H9 (cell line): ENCODE measurements around the gene WNT10A. TPM values are rescaled to one million over a fixed set of nuclear protein-coding genes. Genes with fewer than 3 reads are reported as not detected.

Experiments used
- DNase-seq: peaks from one replicate; pipeline ENCODE4 v3.0.0-alpha.2; 2017
- H2AFZ ChIP-seq: one replicate; pipeline ENCODE4 v1.6.1; 2013; ENCODE audit warnings: mild to moderate bottlenecking, low read length, control low read depth, moderate library complexity
- H2AK5ac ChIP-seq: 2 replicates; pipeline ENCODE4 v1.6.1; 2013; ENCODE audit warnings: low read length, control low read depth, mixed read lengths; ENCODE audit not compliant: insufficient read length
- H2BK120ac ChIP-seq: one replicate; pipeline ENCODE4 v1.6.1; 2013; ENCODE audit warnings: low read depth, mild to moderate bottlenecking, low read length, control low read depth, inconsistent platforms; ENCODE audit not compliant: poor library complexity, severe bottlenecking
- H2BK12ac ChIP-seq: 2 replicates; pipeline ENCODE4 v1.6.1; 2013; ENCODE audit warnings: low read length, control low read depth, mixed read lengths, low read depth; ENCODE audit not compliant: insufficient read length
- H2BK15ac ChIP-seq: 2 replicates; pipeline ENCODE4 v1.6.1; 2013; ENCODE audit warnings: low read depth, low read length, control low read depth
- H2BK20ac ChIP-seq: one replicate; pipeline ENCODE4 v1.6.1; 2013; ENCODE audit warnings: low read depth, mild to moderate bottlenecking, low read length, control low read depth, inconsistent platforms; ENCODE audit not compliant: poor library complexity, severe bottlenecking
- H2BK5ac ChIP-seq: 2 replicates; pipeline ENCODE4 v1.6.1; 2013; ENCODE audit warnings: low read length, control low read depth, mixed read lengths; ENCODE audit not compliant: insufficient read length
- H3K14ac ChIP-seq: 2 replicates; pipeline ENCODE4 v1.6.1; 2013; ENCODE audit warnings: low read length, control low read depth; ENCODE audit not compliant: insufficient read depth
- H3K18ac ChIP-seq: 2 replicates; pipeline ENCODE4 v1.6.1; 2013; ENCODE audit warnings: low read depth, mild to moderate bottlenecking, mixed read lengths, low read length, control low read depth; ENCODE audit not compliant: insufficient read length
- H3K23ac ChIP-seq: 2 replicates; pipeline ENCODE4 v1.6.1; 2013; ENCODE audit warnings: low read length, control low read depth, mixed read lengths, low read depth; ENCODE audit not compliant: insufficient read length
- H3K23me2 ChIP-seq: 2 replicates; pipeline ENCODE4 v1.6.1; 2013; ENCODE audit warnings: low read depth, mild to moderate bottlenecking, mixed read lengths, low read length, control low read depth; ENCODE audit not compliant: insufficient read length, poor library complexity, severe bottlenecking
- H3K27ac ChIP-seq: 2 replicates; pipeline ENCODE4 v1.5.1; 2013; ENCODE audit warnings: low read length, control low read depth, mixed read lengths, low read depth; ENCODE audit not compliant: insufficient read length
- H3K27me3 ChIP-seq: 2 replicates; pipeline ENCODE4 v1.6.1; 2013; ENCODE audit warnings: low read length, control low read depth, inconsistent platforms; ENCODE audit not compliant: insufficient read depth
- H3K4ac ChIP-seq: 2 replicates; pipeline ENCODE4 v1.6.1; 2013; ENCODE audit warnings: low read depth, mild to moderate bottlenecking, control low read depth, inconsistent platforms, low read length, moderate library complexity
- H3K4me1 ChIP-seq: 2 replicates; pipeline ENCODE4 v1.6.1; 2013; ENCODE audit warnings: low read length, control low read depth, inconsistent platforms; ENCODE audit not compliant: insufficient read depth
- H3K4me2 ChIP-seq: 2 replicates; pipeline ENCODE4 v1.6.1; 2013; ENCODE audit warnings: low read length, control low read depth, mixed read lengths; ENCODE audit not compliant: insufficient read length, insufficient read depth
- H3K56ac ChIP-seq: 2 replicates; pipeline ENCODE4 v1.6.1; 2013; ENCODE audit warnings: low read depth, mild to moderate bottlenecking, mixed read lengths, low read length, control low read depth; ENCODE audit not compliant: insufficient read length
- H3K79me1 ChIP-seq: 2 replicates; pipeline ENCODE4 v1.6.1; 2013; ENCODE audit warnings: low read depth, mild to moderate bottlenecking, moderate library complexity, low read length, control low read depth, inconsistent platforms; ENCODE audit not compliant: insufficient read depth, poor library complexity, severe bottlenecking
- H3K79me2 ChIP-seq: 2 replicates; pipeline ENCODE4 v1.6.1; 2013; ENCODE audit warnings: low read length, control low read depth, inconsistent platforms; ENCODE audit not compliant: insufficient read depth
- H3K9ac ChIP-seq: 2 replicates; pipeline ENCODE4 v1.6.1; 2013; ENCODE audit warnings: low read length, control low read depth, mixed read lengths; ENCODE audit not compliant: insufficient read length; ENCODE audit errors: extremely low read depth
- H3K9me3 ChIP-seq: one replicate; pipeline ENCODE4 v1.6.1; 2013; ENCODE audit warnings: low read depth, low read length, inconsistent platforms; ENCODE audit not compliant: control insufficient read depth
- H3T11ph ChIP-seq: one replicate; pipeline ENCODE4 v1.6.1; 2013; ENCODE audit warnings: mild to moderate bottlenecking, low read length, control low read depth, inconsistent platforms
- H4K20me1 ChIP-seq: one replicate; pipeline ENCODE4 v1.6.1; 2013; ENCODE audit not compliant: control insufficient read depth, insufficient read length, insufficient read depth
- H4K5ac ChIP-seq: 2 replicates; pipeline ENCODE4 v1.6.1; 2013; ENCODE audit warnings: low read depth, mild to moderate bottlenecking, mixed read lengths, low read length, control low read depth; ENCODE audit not compliant: insufficient read length
- H4K8ac ChIP-seq: replicated peaks from 2 replicates; pipeline ENCODE4 v1.6.1; 2013; ENCODE audit warnings: low read length, control low read depth, mixed read lengths, low read depth; ENCODE audit not compliant: insufficient read length
- H4K91ac ChIP-seq: 2 replicates; pipeline ENCODE4 v1.6.1; 2013; ENCODE audit warnings: low read depth, mild to moderate bottlenecking, moderate library complexity, mixed read lengths, low read length, control low read depth; ENCODE audit not compliant: insufficient read length
- H3K27ac Mint-ChIP-seq, 3 experiments: 2 replicates in 2 of 3; 3 replicates in 1 of 3; pipeline ENCODE4 v1.8.0; 2020 to 2021; ENCODE audit warnings: mixed read lengths in 3 of 3, mild to moderate bottlenecking in 1 of 3, moderate library complexity in 1 of 3
- H3K27me3 Mint-ChIP-seq: 2 replicates; pipeline ENCODE4 v1.8.0; 2021; ENCODE audit warnings: low read depth, mild to moderate bottlenecking, moderate library complexity, mixed read lengths
- H3K36me3 Mint-ChIP-seq, 3 experiments: 2 replicates in 2 of 3; 3 replicates in 1 of 3; pipeline ENCODE4 v1.8.0; 2020 to 2021; ENCODE audit warnings: low read depth in 3 of 3, mixed read lengths in 3 of 3; ENCODE audit not compliant: insufficient read depth in 1 of 3
- H3K4me1 Mint-ChIP-seq, 2 experiments: 2 replicates each; pipeline ENCODE4 v1.8.0; 2020; ENCODE audit warnings: mixed read lengths in 2 of 2
- H3K4me3 Mint-ChIP-seq, 2 experiments: 2 replicates in 1 of 2; 3 replicates in 1 of 2; pipeline ENCODE4 v1.8.0; 2020 to 2021; ENCODE audit warnings: mild to moderate bottlenecking in 2 of 2, mixed read lengths in 2 of 2, moderate library complexity in 1 of 2
- H3K9me3 Mint-ChIP-seq, 2 experiments: 2 replicates in 1 of 2; 3 replicates in 1 of 2; pipeline ENCODE4 v1.8.0; 2020; ENCODE audit warnings: mild to moderate bottlenecking in 2 of 2, mixed read lengths in 2 of 2, moderate library complexity in 1 of 2
- CTCF ChIP-seq: fragments of 200-600 bp; sonication (generic); conservative IDR thresholded peaks from 3 replicates; pipeline ENCODE4 v1.8.0; 2021; ENCODE audit warnings: antibody characterized with exemption, mild to moderate bottlenecking
- WGBS: extraction: QIAGEN DNeasy Blood & Tissue Kit; methylation state at CpG from one replicate; pipeline ENCODE4 v1.1.7; 2013; ENCODE audit warnings: missing lambda C conversion rate, low lambda C conversion rate, mixed read lengths; ENCODE audit not compliant: insufficient read length; ENCODE audit errors: extremely low coverage; 5-methylcytosine and 5-hydroxymethylcytosine counted together
- total RNA-seq: library from RNA; stranded (reverse); gene quantifications from 2 replicates; pipeline ENCODE4 v1.2.1, GENCODE V29; 2021

Gene WNT10A
- total RNA-seq, 1 experiment from 2014 or later: not detected

- Histone ChIP-seq H3K79me1 (no peaks in the 10 kb centered on the region), H2BK12ac (no peak overlapping the region), H3K4me2 (no peak overlapping the region), H4K20me1 (no peaks in the 10 kb centered on the region), H3K27ac (no peak overlapping the region), H2AFZ (no peak overlapping the region), H4K91ac (no peak overlapping the region), H3K23me2 (no peaks in the 10 kb centered on the region), H3K4me1 (peaks cover 2% of the 10 kb centered on the region; the same call in 1 of the 2 replicates), H3K27me3 (peaks cover 72% of the 10 kb centered on the region), H3T11ph (no peak overlapping the region), H3K56ac (no peak overlapping the region), H3K9me3 (no peaks in the 10 kb centered on the region), H3K4ac (no peak overlapping the region), H3K79me2 (no peaks in the 10 kb centered on the region), H2BK15ac (no peak overlapping the region), H3K14ac (no peak overlapping the region; the same call in 1 of the 2 replicates), H4K8ac (no peak overlapping the region), H3K18ac (no peak overlapping the region), H2BK20ac (no peak overlapping the region), H4K5ac (no peak overlapping the region), H2BK5ac (no peak overlapping the region), H2BK120ac (no peak overlapping the region), H2AK5ac (no peak overlapping the region), H3K9ac (no peak overlapping the region), H3K23ac (no peak overlapping the region)
- H3K9me3 Mint-ChIP-seq: no peaks in the 10 kb centered on the region; a peak in 2 of 5 replicates
- no peak for DNase-seq
- H3K4me3 Mint-ChIP-seq: no peak overlapping the region; a peak in 1 of 5 replicates
- H3K27ac Mint-ChIP-seq: no peak overlapping the region
- H3K36me3 Mint-ChIP-seq: no peaks in the 10 kb centered on the region; a peak in 1 of 7 replicates
- WGBS: no CpG with 5 or more reads among the region's 4 CpGs
- H3K27me3 Mint-ChIP-seq: peaks cover 97% of the 10 kb centered on the region
- H3K4me1 Mint-ChIP-seq: peaks cover 9 to 10% of the 10 kb centered on the region in 2 experiments
- TF ChIP-seq CTCF: no peak
These were observed 15.3 kb upstream of the WNT10A start for GRCh38 chr2:218865396-218865795.
